Spleen (tissue), 7 donors: ENCODE data around the gene TAF11L5.
"Not testable (repeated sequence)": the region's sequence is repeated elsewhere in the genome, so short reads cannot be mapped to it uniquely, and the experiment has no call there.

Experiments
- CTCF ChIP-seq, 11 experiments: fragments of 200-600 bp in 7 of 11; fragments of 450-650 bp in 4 of 11; sonication (generic) in 4 of 11; IDR thresholded peaks in 8 of 11; conservative IDR thresholded peaks in 3 of 11; 1 replicate in 7 of 11; 2 replicates in 4 of 11; pipeline versions ENCODE4 v1.4.0 to v1.8.0; 2016 to 2021; ENCODE audit warnings: antibody characterized with exemption in 11 of 11, inconsistent platforms in 4 of 11, mild to moderate bottlenecking in 1 of 11
- POLR2AphosphoS5 ChIP-seq, 3 donors: sonication (generic); formaldehyde crosslinking; IDR thresholded peaks; one replicate each; pipeline ENCODE4 v1.5.1; 2017; ENCODE audit warnings: antibody characterized with exemption in 3 of 3
- donor health status: DM: no; HTN: no; CAD: no; lungs with moderate emphysema.
- donor health status: DM: no; HTN: no; CAD: no.
- donor health status: DM: no; HTN: no; CAD: no.

- not testable (repeated sequence) for TF ChIP-seq CTCF (IDR thresholded peaks at IDR 0.05 in 8 of 11, conservative IDR thresholded peaks at IDR 0.05 in 3 of 11); POLR2AphosphoS5 (IDR thresholded peaks at IDR 0.05)
These were observed 27.1 kb upstream of the TAF11L5 start, which contains the start of gene TAF11L2 for GRCh38 chr5:17497931-17498330.
